Neural cell (in vitro differentiated cells): Measurements from ENCODE around the gene ANKRD33B. TPM values are rescaled to one million over a fixed set of nuclear protein-coding genes. Genes with fewer than 3 reads are reported as not detected.

ENCODE experiments used
- H2AFZ ChIP-seq: fragments of 200-600, 300-800 bp; sonication (generic), shearing (Covaris generic); 2 replicates; pipeline ENCODE4 v1.6.0; 2014; ENCODE audit warnings: low read depth, mild to moderate bottlenecking, antibody characterized with exemption, low read length, moderate library complexity
- H3F3A ChIP-seq: fragments of 200-600 bp; shearing (Covaris generic); 2 replicates; pipeline ENCODE4 v1.6.1; 2016; ENCODE audit warnings: mild to moderate bottlenecking, moderate library complexity, mixed read lengths, antibody characterized with exemption, low read length; ENCODE audit not compliant: insufficient read depth, poor library complexity, severe bottlenecking
- H3K27ac ChIP-seq: fragments of 200-600, 300-800 bp; sonication (generic), shearing (Covaris generic); 2 replicates; pipeline ENCODE4 v1.5.1; 2014; ENCODE audit warnings: mild to moderate bottlenecking, low read length, moderate library complexity
- H3K27me3 ChIP-seq: fragments of 300-800, 200-600 bp; sonication (generic), shearing (Covaris generic); 2 replicates; pipeline ENCODE4 v1.6.0; 2014; ENCODE audit warnings: mild to moderate bottlenecking, low read depth, low read length, moderate library complexity; ENCODE audit not compliant: insufficient read depth
- H3K36me3 ChIP-seq: fragments of 300-800, 200-600 bp; sonication (generic), shearing (Covaris generic); 2 replicates; pipeline ENCODE4 v1.5.1; 2014; ENCODE audit warnings: mild to moderate bottlenecking, antibody characterized with exemption, low read length, moderate library complexity; ENCODE audit not compliant: insufficient read depth
- H3K4me2 ChIP-seq: fragments of 300-800, 200-600 bp; sonication (generic), shearing (Covaris generic); 2 replicates; pipeline ENCODE4 v1.6.0; 2014; ENCODE audit warnings: mild to moderate bottlenecking, low read length
- H3K4me3 ChIP-seq: fragments of 300-800, 200-600 bp; sonication (generic), shearing (Covaris generic); 2 replicates; pipeline ENCODE4 v1.5.1; 2014; ENCODE audit warnings: mild to moderate bottlenecking, low read length, moderate library complexity
- H3K79me2 ChIP-seq: fragments of 200-600 bp; shearing (Covaris generic); replicated peaks from 2 replicates; pipeline ENCODE4 v1.6.0; 2014; ENCODE audit warnings: mild to moderate bottlenecking, low read length, moderate library complexity; ENCODE audit not compliant: insufficient read depth
- H3K9ac ChIP-seq: fragments of 300-800, 200-600 bp; sonication (generic), shearing (Covaris generic); 2 replicates; pipeline ENCODE4 v1.6.1; 2016; ENCODE audit warnings: mild to moderate bottlenecking, low read length, mixed read lengths
- H3K9me2 ChIP-seq: fragments of 200-600 bp; shearing (Covaris generic); 2 replicates; pipeline ENCODE4 v1.6.1; 2016; ENCODE audit warnings: mild to moderate bottlenecking, low read length, mixed read lengths; ENCODE audit not compliant: insufficient read depth
- H3K9me3 ChIP-seq: fragments of 200-600, 300-800 bp; sonication (generic), shearing (Covaris generic); 2 replicates; pipeline ENCODE4 v1.6.1; 2016; ENCODE audit warnings: mild to moderate bottlenecking, mixed run types, low read length, moderate library complexity, mixed read lengths
- H4K20me1 ChIP-seq: fragments of 200-600 bp; shearing (Covaris generic); 2 replicates; pipeline ENCODE4 v1.6.1; 2016; ENCODE audit warnings: mild to moderate bottlenecking, mixed run types; ENCODE audit not compliant: insufficient read depth
- EP300 ChIP-seq: fragments of 450-650 bp; conservative IDR thresholded peaks from 2 replicates; pipeline ENCODE4 v1.6.1; 2014; ENCODE audit warnings: antibody characterized with exemption, mild to moderate bottlenecking, moderate library complexity; ENCODE audit not compliant: poor library complexity, severe bottlenecking
- EZH2 ChIP-seq: fragments of 200-600, 300-800 bp; shearing (Covaris generic), sonication (generic); IDR thresholded peaks from 2 replicates; pipeline ENCODE4 v1.6.1; 2014; ENCODE audit warnings: antibody characterized with exemption, low read length, borderline replicate concordance, mild to moderate bottlenecking; ENCODE audit not compliant: insufficient read depth, poor library complexity, severe bottlenecking
- MXI1 ChIP-seq: fragments of 450-650 bp; conservative IDR thresholded peaks from 2 replicates; pipeline ENCODE4 v1.6.1; 2014; ENCODE audit warnings: antibody characterized with exemption, mild to moderate bottlenecking; ENCODE audit not compliant: poor library complexity, severe bottlenecking
- POLR2AphosphoS5 ChIP-seq: IDR thresholded peaks from 2 replicates; pipeline ENCODE4 v1.6.1; 2012
- RAD21 ChIP-seq: fragments of 450-650 bp; conservative IDR thresholded peaks from 2 replicates; pipeline ENCODE4 v1.6.1; 2014; ENCODE audit warnings: antibody characterized with exemption, mild to moderate bottlenecking, moderate library complexity
- REST ChIP-seq: IDR thresholded peaks from 2 replicates; pipeline ENCODE4 v1.6.1; 2012; ENCODE audit warnings: borderline replicate concordance
- SMC3 ChIP-seq: fragments of 450-650 bp; conservative IDR thresholded peaks from 2 replicates; pipeline ENCODE4 v1.6.1; 2014; ENCODE audit warnings: antibody characterized with exemption, mild to moderate bottlenecking, moderate library complexity; ENCODE audit not compliant: poor library complexity
- TAF1 ChIP-seq: IDR thresholded peaks from 2 replicates; pipeline ENCODE4 v1.6.1; 2012; ENCODE audit warnings: low read depth
- polyA plus RNA-seq: library from polyadenylated mRNA; depleted of rRNA; stranded (reverse); fragments of >200 nt; gene quantifications from 2 replicates; pipeline ENCODE4 v1.2.3, GENCODE V29; 2014
- TF ChIP-seq, protein P1 (sequence below): fragments of 450-650 bp; IDR thresholded peaks from 2 replicates; pipeline ENCODE4 v1.5.1; 2014; ENCODE audit warnings: antibody characterized with exemption, mild to moderate bottlenecking, moderate library complexity; ENCODE audit not compliant: poor library complexity, severe bottlenecking

Gene ANKRD33B
- polyA plus RNA-seq, 1 donor from 2014 or later, result not detected

DNA sequence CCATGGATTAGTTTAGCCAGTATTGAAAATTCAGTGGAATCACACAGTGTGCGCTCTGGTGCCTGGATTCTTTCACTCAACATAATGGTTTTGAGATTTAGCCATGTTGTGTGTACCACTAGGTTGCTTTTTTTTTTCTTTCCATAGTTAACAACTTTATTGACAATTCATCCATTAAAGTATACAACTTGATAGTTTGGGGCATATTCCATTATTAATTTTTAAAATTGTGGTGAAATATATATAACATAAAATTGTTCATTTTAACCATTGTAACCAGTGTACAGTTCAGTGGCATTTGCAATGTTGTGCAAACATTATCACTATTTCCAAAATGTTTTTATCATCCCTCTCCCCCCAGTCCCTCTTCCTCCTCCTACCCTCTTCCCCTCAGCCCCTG is 35.2 kb downstream of the ANKRD33B start:
- Histone ChIP-seq H2AFZ (no peak overlapping the region), H3K9me2 (no peaks in the 10 kb centered on the region), H4K20me1 (no peaks in the 10 kb centered on the region), H3K9me3 (no peaks in the 10 kb centered on the region), H3K27ac (no peak overlapping the region), H3F3A (no peaks in the 10 kb centered on the region), H3K4me2 (no peak overlapping the region), H3K27me3 (no peaks in the 10 kb centered on the region), H3K36me3 (no peaks in the 10 kb centered on the region), H3K79me2 (no peaks in the 10 kb centered on the region), H3K4me3 (no peak overlapping the region), H3K9ac (no peak overlapping the region)
- no peak for TF ChIP-seq TAF1
- no peak for TF ChIP-seq RAD21
- no peak for TF ChIP-seq SMC3
- TF ChIP-seq, protein P1, sequence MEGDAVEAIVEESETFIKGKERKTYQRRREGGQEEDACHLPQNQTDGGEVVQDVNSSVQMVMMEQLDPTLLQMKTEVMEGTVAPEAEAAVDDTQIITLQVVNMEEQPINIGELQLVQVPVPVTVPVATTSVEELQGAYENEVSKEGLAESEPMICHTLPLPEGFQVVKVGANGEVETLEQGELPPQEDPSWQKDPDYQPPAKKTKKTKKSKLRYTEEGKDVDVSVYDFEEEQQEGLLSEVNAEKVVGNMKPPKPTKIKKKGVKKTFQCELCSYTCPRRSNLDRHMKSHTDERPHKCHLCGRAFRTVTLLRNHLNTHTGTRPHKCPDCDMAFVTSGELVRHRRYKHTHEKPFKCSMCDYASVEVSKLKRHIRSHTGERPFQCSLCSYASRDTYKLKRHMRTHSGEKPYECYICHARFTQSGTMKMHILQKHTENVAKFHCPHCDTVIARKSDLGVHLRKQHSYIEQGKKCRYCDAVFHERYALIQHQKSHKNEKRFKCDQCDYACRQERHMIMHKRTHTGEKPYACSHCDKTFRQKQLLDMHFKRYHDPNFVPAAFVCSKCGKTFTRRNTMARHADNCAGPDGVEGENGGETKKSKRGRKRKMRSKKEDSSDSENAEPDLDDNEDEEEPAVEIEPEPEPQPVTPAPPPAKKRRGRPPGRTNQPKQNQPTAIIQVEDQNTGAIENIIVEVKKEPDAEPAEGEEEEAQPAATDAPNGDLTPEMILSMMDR, result no peak

DNA sequence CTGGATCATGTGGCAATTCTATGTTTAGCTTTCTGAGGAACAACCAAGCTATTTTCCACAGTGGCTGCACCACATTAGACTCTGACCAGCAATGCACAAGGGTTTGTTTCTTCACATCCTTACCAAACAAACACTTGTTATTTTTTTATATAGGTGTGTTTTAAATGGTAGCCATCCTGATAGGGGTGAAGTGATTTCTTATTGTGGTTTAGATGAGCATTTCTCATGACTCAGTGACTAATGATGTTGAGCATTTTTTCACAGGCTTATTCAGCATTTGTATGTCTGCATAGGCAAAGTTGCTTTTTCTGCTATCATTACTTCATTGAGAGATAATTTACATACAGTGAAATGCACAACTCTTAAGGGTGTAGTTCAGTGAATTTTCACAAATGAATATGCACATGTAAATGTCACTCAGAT is 36.0 kb downstream of the ANKRD33B start:
- Histone ChIP-seq H3K9me3 (no peaks in the 10 kb centered on the region), H3K4me3 (no peak overlapping the region), H3F3A (no peaks in the 10 kb centered on the region), H3K9ac (no peak overlapping the region), H3K27ac (no peak overlapping the region), H3K4me2 (no peak overlapping the region), H3K36me3 (no peaks in the 10 kb centered on the region), H4K20me1 (no peaks in the 10 kb centered on the region), H3K27me3 (no peaks in the 10 kb centered on the region), H2AFZ (no peak overlapping the region), H3K9me2 (no peaks in the 10 kb centered on the region), H3K79me2 (no peaks in the 10 kb centered on the region)
- TF ChIP-seq SMC3 (no peak), POLR2AphosphoS5 (no peak), RAD21 (no peak), EZH2 (no peak), MXI1 (no peak), TAF1 (no peak), EP300 (no peak), REST (no peak)
- TF ChIP-seq, protein P1, result no peak
